GM12878 (cell line): ENCODE measurements around the gene ATP1A1. TPM values are rescaled to one million over a fixed set of nuclear protein-coding genes. Genes with fewer than 3 reads are reported as not detected.

Experiments
- ATAC-seq: fragments of 200-7000 bp; cut with Tn5 transposase; 3 replicates; pipeline ENCODE4 v1.9.1; 2020; ENCODE audit warnings: mild to moderate bottlenecking, moderate library complexity
- BruUV-seq: library from RNA; stranded (reverse); fragments of 400-500 nt; replicated peaks from 2 replicates; lab custom pipeline; 2021; lab: Mats Ljungman, UMichigan
- CTCF ChIA-PET: fragments of 300-600 bp; sonication (Branson Sonifier 250); formaldehyde crosslinking; extraction: SDS; loops from one replicate; lab custom pipeline; 2021; ENCODE audit warnings: inconsistent platforms; lab: Yijun Ruan, JAX
- POLR2A ChIA-PET: fragments of 350-600 bp; formaldehyde crosslinking; extraction: SDS; loops from one replicate; lab custom pipeline; 2021; ENCODE audit warnings: inconsistent platforms; lab: Charles Lee
- RAD21 ChIA-PET: fragments of 300-600 bp; sonication (Branson Sonifier 250); formaldehyde crosslinking; loops from one replicate; lab custom pipeline; 2023; ENCODE audit warnings: antibody characterized with exemption; ENCODE audit not compliant: unreplicated experiment; lab: Charles Lee
- SMC1A ChIA-PET: fragments of 300-600 bp; sonication (Branson Sonifier 250); formaldehyde crosslinking; loops from one replicate; lab custom pipeline; 2023; ENCODE audit not compliant: unreplicated experiment, uncharacterized antibody; lab: Charles Lee
- DNase-seq: peaks from one replicate; pipeline ENCODE4 v3.0.0-alpha.2; 2011; ENCODE audit warnings: low read depth, low spot score
- FAIRE-seq: peaks from 3 replicates; lab custom pipeline; 2011; peaks lifted over from hg19 to GRCh38; lab: Jason Lieb, UNC
- H2AFZ ChIP-seq: 2 replicates; pipeline ENCODE4 v1.6.0; 2011; ENCODE audit warnings: low read depth, low read length, control low read depth; ENCODE audit not compliant: control insufficient read depth
- H3K27ac ChIP-seq: 2 replicates; pipeline ENCODE4 v1.5.1; 2011; ENCODE audit warnings: control low read depth; ENCODE audit not compliant: control insufficient read depth, insufficient read depth
- H3K27me3 ChIP-seq, 2 experiments: replicated peaks in 1 of 2; 2 replicates each; pipeline versions ENCODE4 v1.6.0 to v1.6.1; 2011; ENCODE audit warnings: low read length in 1 of 2; ENCODE audit not compliant: control insufficient read depth in 2 of 2, insufficient read depth in 2 of 2
- H3K36me3 ChIP-seq, 2 experiments: 2 replicates each; pipeline ENCODE4 v1.5.1; 2011; ENCODE audit warnings: low read length in 1 of 2; ENCODE audit not compliant: control insufficient read depth in 2 of 2, insufficient read depth in 2 of 2
- H3K4me1 ChIP-seq: 2 replicates; pipeline ENCODE4 v1.6.1; 2011; ENCODE audit warnings: mild to moderate bottlenecking, low read length, moderate library complexity, mixed read lengths; ENCODE audit not compliant: control insufficient read depth, insufficient read depth
- H3K4me2 ChIP-seq: 2 replicates; pipeline ENCODE4 v1.6.0; 2011; ENCODE audit warnings: control low read depth; ENCODE audit not compliant: control insufficient read depth, insufficient read depth
- H3K4me3 ChIP-seq: fragments of 200-600 bp; sonication (generic); 2 replicates; pipeline ENCODE4 v1.5.1; 2016
- H3K79me2 ChIP-seq: 2 replicates; pipeline ENCODE4 v1.6.0; 2011; ENCODE audit warnings: low read length; ENCODE audit not compliant: control insufficient read depth, insufficient read depth
- H3K9ac ChIP-seq: 2 replicates; pipeline ENCODE4 v1.8.0; 2011; ENCODE audit warnings: low read length, control low read depth, mixed read lengths; ENCODE audit not compliant: control insufficient read depth, insufficient read depth
- H3K9me3 ChIP-seq: replicated peaks from 3 replicates; pipeline ENCODE4 v1.5.1; 2011; ENCODE audit warnings: mild to moderate bottlenecking, low read length; ENCODE audit not compliant: control insufficient read depth, insufficient read depth
- H4K20me1 ChIP-seq: 2 replicates; pipeline ENCODE4 v1.6.0; 2011; ENCODE audit not compliant: control insufficient read depth, insufficient read depth
- CBX5 ChIP-seq: sonication (generic); IDR thresholded peaks from 2 replicates; pipeline ENCODE4 v1.6.1; 2016; ENCODE audit warnings: low read depth, moderate library complexity, mild to moderate bottlenecking, inconsistent platforms
- CREM ChIP-seq: IDR thresholded peaks from 2 replicates; pipeline ENCODE4 v1.6.1; 2014; ENCODE audit warnings: antibody characterized with exemption, low read depth
- DPF2 ChIP-seq: fragments of 450-650 bp; IDR thresholded peaks from 2 replicates; pipeline ENCODE4 v1.6.1; 2017; ENCODE audit warnings: mild to moderate bottlenecking
- E2F4 ChIP-seq: IDR thresholded peaks from 2 replicates; pipeline ENCODE4 v1.6.1; 2012; ENCODE audit warnings: low read depth, low read length, improper control_type of control experiment
- FOS ChIP-seq: IDR thresholded peaks from 3 replicates; pipeline ENCODE4 v1.6.1; 2011; ENCODE audit warnings: borderline replicate concordance; ENCODE audit not compliant: insufficient read length; ENCODE audit errors: extremely low read depth
- GATAD2B ChIP-seq: fragments of 450-650 bp; conservative IDR thresholded peaks from 2 replicates; pipeline ENCODE4 v1.6.1; 2017; ENCODE audit warnings: low read depth, mild to moderate bottlenecking, moderate library complexity
- JUND ChIP-seq: IDR thresholded peaks from 2 replicates; pipeline ENCODE4 v1.6.1; 2012; ENCODE audit warnings: low read depth, mild to moderate bottlenecking, low read length, improper control_type of control experiment, moderate library complexity
- MLLT1 ChIP-seq: fragments of 450-650 bp; IDR thresholded peaks from 2 replicates; pipeline ENCODE4 v1.6.1; 2016; ENCODE audit warnings: mild to moderate bottlenecking
- MXI1 ChIP-seq: fragments of 150-350 bp; IDR thresholded peaks from 2 replicates; pipeline ENCODE4 v1.6.1; 2011; ENCODE audit warnings: low read depth, mild to moderate bottlenecking, inconsistent platforms, low read length, improper control_type of control experiment
- NBN ChIP-seq: fragments of 450-650 bp; IDR thresholded peaks from 2 replicates; pipeline ENCODE4 v1.6.1; 2016
- NR2C2 ChIP-seq: IDR thresholded peaks from 2 replicates; pipeline ENCODE4 v1.6.1; 2011; ENCODE audit warnings: borderline replicate concordance, low read depth; ENCODE audit not compliant: control insufficient read depth, insufficient read length
- POLR2A ChIP-seq: IDR thresholded peaks from 2 replicates; pipeline ENCODE4 v1.6.1; 2011; ENCODE audit warnings: low read depth, mild to moderate bottlenecking, low read length
- RB1 ChIP-seq: fragments of 450-650 bp; formaldehyde crosslinking; IDR thresholded peaks from 2 replicates; pipeline ENCODE4 v1.6.1; 2017; ENCODE audit warnings: mild to moderate bottlenecking, borderline replicate concordance
- SMAD1 ChIP-seq: fragments of 450-650 bp; IDR thresholded peaks from 2 replicates; pipeline ENCODE4 v1.6.1; 2018; ENCODE audit warnings: mild to moderate bottlenecking, low read depth; ENCODE audit not compliant: partially characterized antibody
- YY1 ChIP-seq: IDR thresholded peaks from 2 replicates; pipeline ENCODE4 v1.6.1; 2011; ENCODE audit warnings: low read depth, mild to moderate bottlenecking, low read length
- ZZZ3 ChIP-seq: IDR thresholded peaks from 2 replicates; pipeline ENCODE4 v1.6.1; 2011; ENCODE audit warnings: low read depth; ENCODE audit not compliant: control insufficient read depth, insufficient read length
- WGBS: methylation state at CpG from one replicate; pipeline ENCODE4 v1.1.6; 2016; ENCODE audit warnings: low lambda C conversion rate; ENCODE audit not compliant: insufficient replicate concordance, insufficient coverage; ENCODE audit errors: missing lambda C conversion rate; 5-methylcytosine and 5-hydroxymethylcytosine counted together
- in situ Hi-C: fragments of 300-500 bp; cut with MboI; formaldehyde crosslinking; loops from 9 replicates; pipeline ENCODE4 v1.14.3; 2018; ENCODE audit warnings: mixed read lengths
- intact Hi-C: fragments of 100-400 bp; cut with micrococcal nuclease; formaldehyde crosslinking; loops from one replicate; pipeline ENCODE4 v1.14.2; 2022; ENCODE audit not compliant: unreplicated experiment
- polyA plus RNA-seq, 11 experiments: library from polyadenylated mRNA; depleted of rRNA in 4 of 11; unstranded in 6 of 11; stranded (reverse) in 5 of 11; fragments of >200 nt; fragmentation: Nextera tagmentation in 4 of 11; fragmentation: Illumina TruSeq in 1 of 11; extraction: Ambion mirVana in 4 of 11; extraction: Trizol in 1 of 11; gene quantifications; 1 replicate in 1 of 11; 2 replicates in 10 of 11; pipeline versions ENCODE4 v1.2.1 to v1.2.3, GENCODE V29; 2011 to 2016; ENCODE audit warnings: inconsistent platforms in 2 of 11, missing spikeins in 2 of 11, low read depth in 1 of 11
- total RNA-seq, 4 experiments: library from RNA; depleted of rRNA in 3 of 4; stranded (reverse); fragments of >200 nt in 3 of 4; fragmentation: Illumina TruSeq in 1 of 4; extraction: Trizol in 1 of 4; gene quantifications; 2 replicates each; pipeline versions ENCODE4 v1.2.1 to v1.2.3, GENCODE V29; 2013 to 2021

ATP1A1 gene
- total and polyA plus RNA-seq, 10 of the 15 experiments (the other 5 are each of a cell fraction or from before 2014, with no cell fraction given): 113 to 566 (median 313) TPM

- no peaks in the 10 kb centered on the region for H3K36me3 ChIP-seq
- no peak overlapping the region for H3K9ac ChIP-seq
- ChIA-PET RAD21 (no interaction called here), SMC1A (no interaction called here), POLR2A (interaction anchor here (0.7 kb wide), 1 partner anchor 1732 kb away, joined by 3 read pairs; no protein-coding TSS in a partner anchor), CTCF (interaction anchor here (1.5 kb wide), 1 partner anchor 67 kb away, joined by 6 read pairs; no protein-coding TSS in a partner anchor)
- intact Hi-C loops: no loop called here
- no peak overlapping the region for H3K27ac ChIP-seq
- WGBS: 45% methylated on average over 7 of the region's 7 CpGs
- FAIRE-seq (no peak), DNase-seq (no peak), ATAC-seq (no peak)
- TF ChIP-seq POLR2A (no peak), MLLT1 (no peak), MXI1 (no peak), DPF2 (no peak), NBN (no peak)
- H3K4me3 ChIP-seq: no peak overlapping the region
- no peak overlapping the region for H3K4me2 ChIP-seq
- in situ Hi-C loops: no loop called here
- H3K4me1 ChIP-seq: no peaks in the 10 kb centered on the region
- no peaks in the 10 kb centered on the region; a peak in 1 of 4 replicates for H3K27me3 ChIP-seq
- BruUV-seq: no TSS peak
- no peak overlapping the region for H2AFZ ChIP-seq
- H4K20me1 ChIP-seq: no peaks in the 10 kb centered on the region
- no peaks in the 10 kb centered on the region for H3K9me3 ChIP-seq
- H3K79me2 ChIP-seq: no peaks in the 10 kb centered on the region
Measured at GRCh38 chr1:116431870-116432500, 58.9 kb downstream of the ATP1A1 start.

- intact Hi-C loops (no loop called here), in situ Hi-C loops (no loop called here)
- POLR2A ChIA-PET: no interaction called here
- no peak for ATAC-seq
- Histone ChIP-seq H3K9me3 (no peaks in the 10 kb centered on the region), H3K4me2 (no peak overlapping the region), H3K4me1 (no peaks in the 10 kb centered on the region), H3K4me3 (no peak overlapping the region), H3K79me2 (no peaks in the 10 kb centered on the region), H2AFZ (no peak overlapping the region), H4K20me1 (no peaks in the 10 kb centered on the region), H3K27ac (no peak overlapping the region), H3K27me3 (no peaks in the 10 kb centered on the region; a peak in 1 of 4 replicates), H3K9ac (no peak overlapping the region), H3K36me3 (no peaks in the 10 kb centered on the region)
- no peak for DNase-seq
- FAIRE-seq: no peak
- RAD21 ChIA-PET: no interaction called here
- WGBS: 32% methylated on average over 3 of the region's 3 CpGs
- CTCF ChIA-PET: no interaction called here
- SMC1A ChIA-PET: interaction anchor here (0.9 kb wide), 1 partner anchor 14 kb away, joined by 3 read pairs; no protein-coding TSS in a partner anchor
- BruUV-seq: no TSS peak
- TF ChIP-seq FOS (no peak), RB1 (no peak), CREM (no peak), DPF2 (no peak), NR2C2 (no peak), JUND (no peak), CBX5 (no peak), SMAD1 (no peak), E2F4 (no peak), GATAD2B (no peak), ZZZ3 (no peak), YY1 (no peak)
Measured at GRCh38 chr1:116432655-116433265, 59.7 kb downstream of the ATP1A1 start.
